BJ (cell line): ENCODE measurements around the gene SULT1C3. TPM values are rescaled to one million over a fixed set of nuclear protein-coding genes. Genes with fewer than 3 reads are reported as not detected.

Experiments used
- CTCF ChIA-PET: fragments of 350-600 bp; formaldehyde crosslinking; extraction: SDS; loops from one replicate; lab custom pipeline; 2021; ENCODE audit warnings: antibody characterized with exemption, inconsistent platforms; lab: Yijun Ruan, JAX
- POLR2A ChIA-PET: fragments of 300-600 bp; sonication (Branson Sonifier 250); formaldehyde crosslinking; extraction: SDS; loops from one replicate; lab custom pipeline; 2021; ENCODE audit warnings: antibody characterized with exemption; lab: Charles Lee
- DNase-seq: peaks from one replicate; pipeline ENCODE4 v3.0.0-alpha.2; 2011; ENCODE audit warnings: low read depth
- H3K27me3 ChIP-seq: 2 replicates; pipeline ENCODE4 v1.6.0; 2011; ENCODE audit warnings: low read length; ENCODE audit not compliant: control insufficient read depth, insufficient read depth
- H3K36me3 ChIP-seq: 2 replicates; pipeline ENCODE4 v1.5.1; 2011; ENCODE audit warnings: low read length; ENCODE audit not compliant: control insufficient read depth, insufficient read depth
- H3K4me3 ChIP-seq: 2 replicates; pipeline ENCODE4 v1.5.1; 2011; ENCODE audit warnings: low read depth, mild to moderate bottlenecking, control low read depth, low read length
- CTCF ChIP-seq: IDR thresholded peaks from 2 replicates; pipeline ENCODE4 v1.5.1; 2011; ENCODE audit warnings: low read depth, mild to moderate bottlenecking, control low read depth, inconsistent platforms, low read length, moderate library complexity; ENCODE audit not compliant: insufficient read depth
- polyA minus RNA-seq: library from RNA; depleted of rRNA, polyadenylated mRNA; stranded (reverse); fragments of >200 nt; gene quantifications from 2 replicates; pipeline ENCODE4 v1.2.3, GENCODE V29; 2011; rRNA and poly(A)+ RNA removed
- polyA plus RNA-seq: library from polyadenylated mRNA; depleted of rRNA; stranded (reverse); fragments of >200 nt; gene quantifications from 2 replicates; pipeline ENCODE4 v1.2.3, GENCODE V29; 2011; rRNA removed

SULT1C3 gene
- polyA plus RNA-seq (not detected in 2 replicates), polyA minus RNA-seq (not detected in 2 replicates)

- Histone ChIP-seq H3K4me3 (no peak within 1 kb of the TSS), H3K27me3 (no peaks in the 10 kb centered on the region), H3K36me3 (no peaks in the 10 kb centered on the region)
- POLR2A ChIA-PET = no interaction called here
- TF ChIP-seq CTCF = no peak
- CTCF ChIA-PET = no interaction called here
- DNase-seq = no peak
Observed at GRCh38 chr2:108239786-108240185, at the start of gene SULT1C3. SULT1C3 (plus strand) TSS chr2:108239968; CDS start chr2:108247195, 7,227 bp downstream.

- no peaks in the 10 kb centered on the region for H3K36me3 ChIP-seq
- no peak for TF ChIP-seq CTCF
- ChIA-PET POLR2A (no interaction called here), CTCF (interaction anchor here (1.9 kb wide), 1 partner anchor 10 kb away, joined by 6 read pairs; no protein-coding TSS in a partner anchor)
- H3K4me3 ChIP-seq = no peak overlapping the region
- H3K27me3 ChIP-seq = no peaks in the 10 kb centered on the region
- DNase-seq = no peak
Observed at GRCh38 chr2:108193251-108193650, 46.5 kb upstream of the SULT1C3 start.

- Histone ChIP-seq H3K4me3 (no peak overlapping the region), H3K36me3 (no peaks in the 10 kb centered on the region), H3K27me3 (no peaks in the 10 kb centered on the region)
- no peak; the same call in 1 of the 2 replicates for TF ChIP-seq CTCF
- ChIA-PET POLR2A (no interaction called here), CTCF (interaction anchor here (0.6 to 1.9 kb wide), 4 partner anchors 11 to 151 kb away, joined by 3 to 6 read pairs (median 3); no protein-coding TSS in a partner anchor)
- DNase-seq = no peak
Observed at GRCh38 chr2:108194409-108195132, 45.2 kb upstream of the SULT1C3 start.

- POLR2A ChIA-PET = no interaction called here
- CTCF ChIA-PET = interaction anchor here (1.0 to 1.9 kb wide), 2 partner anchors 12 to 18 kb away, joined by 3 to 6 read pairs; no protein-coding TSS in a partner anchor
- no peak for DNase-seq
- no peaks in the 10 kb centered on the region for H3K36me3 ChIP-seq
- H3K27me3 ChIP-seq = no peaks in the 10 kb centered on the region
- no peak for TF ChIP-seq CTCF
- H3K4me3 ChIP-seq = no peak overlapping the region
Observed at GRCh38 chr2:108195133-108195439, 44.7 kb upstream of the SULT1C3 start.

- CTCF ChIA-PET = no interaction called here
- TF ChIP-seq CTCF = no peak
- Histone ChIP-seq H3K4me3 (no peak overlapping the region), H3K36me3 (no peaks in the 10 kb centered on the region), H3K27me3 (no peaks in the 10 kb centered on the region)
- POLR2A ChIA-PET = no interaction called here
- no peak for DNase-seq
Observed at GRCh38 chr2:108199726-108200125, 40.0 kb upstream of the SULT1C3 start.
